GM18526 (cell line): ENCODE data around the gene ATP6AP1.
A peak's percentile ranks its signal among the peaks of the same experiment; 100 is the strongest.

Experiments
- POLR2A ChIP-seq: IDR thresholded peaks from 3 replicates; pipeline ENCODE4 v1.6.1; 2011; ENCODE audit not compliant: insufficient read length; ENCODE audit errors: extremely low read depth

The ATP6AP1 gene

DNA sequence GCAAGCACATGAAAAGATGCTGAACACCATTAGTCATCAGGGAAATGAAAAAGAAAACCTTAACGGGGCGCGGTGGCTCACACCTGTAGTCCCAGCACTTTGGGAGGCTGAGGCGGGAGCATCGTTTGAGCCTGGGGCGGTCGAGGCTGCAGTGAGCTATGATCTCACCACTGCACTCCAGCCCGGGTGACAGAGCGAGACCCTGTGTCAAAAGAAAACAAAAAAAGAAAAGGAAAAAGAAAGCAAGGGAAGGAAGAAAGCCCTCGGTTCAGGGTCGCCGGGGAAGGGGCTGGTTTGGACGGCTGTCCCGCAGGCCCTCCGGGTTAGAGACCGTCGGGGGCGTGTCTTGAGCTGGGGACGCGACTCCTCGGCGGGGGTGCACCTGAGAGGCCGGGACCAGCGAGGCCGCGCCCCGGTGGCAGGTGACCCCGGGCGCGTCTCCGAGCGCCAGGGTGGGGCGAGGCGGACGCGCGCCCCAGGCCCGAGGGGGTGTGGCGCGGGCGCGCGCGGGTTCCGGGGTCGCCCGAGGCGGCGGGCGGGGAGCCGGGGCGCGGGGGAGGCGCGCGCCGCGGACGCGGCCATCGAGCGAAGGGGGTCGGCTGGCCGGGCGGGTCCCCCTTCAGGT is 29.1 kb downstream of the ATP6AP1 start:
- TF ChIP-seq POLR2A = no peak

DNA sequence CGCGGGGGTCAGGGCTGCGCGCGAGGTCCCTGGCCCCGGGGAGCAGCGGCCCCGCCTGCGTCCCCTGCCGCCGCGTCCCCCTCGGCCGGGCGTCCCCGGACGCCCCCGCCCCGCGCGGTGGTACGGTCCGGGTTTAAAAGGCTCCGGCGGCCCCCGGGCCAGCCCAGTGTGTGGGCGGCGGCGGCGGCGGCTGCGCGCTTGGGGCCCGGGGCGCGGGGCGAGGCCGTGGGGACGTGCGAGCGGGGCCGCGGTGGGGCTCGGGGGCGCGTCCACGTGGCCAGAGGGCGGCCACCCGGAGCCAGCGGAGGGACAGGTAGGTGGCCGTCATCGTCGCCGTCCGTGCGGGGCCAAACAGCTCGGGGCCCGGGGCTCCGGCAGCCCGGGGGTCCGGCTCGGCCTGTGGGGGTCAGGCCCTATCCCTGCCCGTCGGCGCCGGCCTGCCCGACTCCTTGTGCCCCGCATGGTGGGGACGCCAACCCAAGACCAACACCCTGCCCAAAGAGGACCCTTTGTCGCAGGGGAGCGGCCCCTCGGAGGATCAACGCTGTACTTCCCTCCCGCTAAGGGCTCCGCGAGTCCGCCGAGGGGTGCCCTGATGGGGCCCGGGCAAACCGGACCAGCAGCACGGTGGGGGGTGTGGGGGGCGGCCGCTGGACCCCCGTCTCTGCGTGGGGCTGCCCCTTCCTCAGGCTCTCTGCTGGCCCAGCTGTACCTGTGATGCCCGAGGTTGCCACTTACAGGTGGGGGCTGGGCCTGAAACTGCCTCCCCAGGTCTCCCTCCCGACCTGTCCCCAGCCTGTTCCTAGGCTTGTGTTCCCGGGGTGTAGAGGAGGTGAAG is 29.9 kb downstream of the ATP6AP1 start, which contains the start of gene PLXNA3:
TSS of gene PLXNA3 (plus strand) at position 166 of the 838 bp plus-strand sequence. CDS start 1,903 bp downstream, outside the sequence.
- peak; percentile 39 for TF ChIP-seq POLR2A

DNA sequence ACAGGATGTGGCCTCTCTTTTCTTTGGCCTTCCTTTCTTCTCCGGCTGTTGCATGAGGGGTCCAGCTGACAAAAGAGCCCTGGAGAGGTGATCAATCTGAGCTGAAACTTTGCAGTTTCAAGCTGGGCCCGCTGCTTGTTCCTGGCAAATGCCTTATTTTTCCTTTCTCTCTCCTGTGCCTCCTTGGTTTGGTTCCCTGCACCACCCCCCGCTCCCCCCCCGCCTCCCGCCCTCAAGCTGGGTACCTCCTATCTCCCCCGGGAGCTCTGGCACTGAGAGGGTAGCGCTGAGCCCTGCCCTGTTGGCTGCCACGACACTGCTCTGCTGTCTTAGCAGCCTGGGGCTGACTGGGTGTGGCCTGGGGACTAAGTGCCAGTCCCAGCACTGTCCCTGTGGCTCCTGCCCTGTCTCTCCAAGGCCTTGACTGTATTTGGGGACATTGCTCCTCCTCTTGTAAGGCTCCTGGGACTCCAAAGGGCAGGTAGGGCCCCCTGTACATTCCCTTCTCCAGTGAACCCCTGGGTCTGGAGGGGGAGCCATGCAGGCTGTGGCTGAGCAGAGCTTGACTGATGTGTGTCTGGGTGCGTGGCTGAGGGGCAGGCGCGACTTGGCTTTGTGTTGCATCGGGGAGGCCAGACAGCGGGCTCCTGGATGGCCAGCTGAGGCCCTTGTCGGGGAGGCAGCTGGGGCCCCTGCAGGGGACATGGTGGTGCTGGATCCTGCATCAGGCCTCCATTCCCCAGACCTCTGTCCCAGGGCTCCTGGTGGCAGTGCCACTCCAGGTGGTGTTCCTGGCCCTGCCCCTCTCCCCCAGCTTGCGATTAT is 30.7 kb downstream of the ATP6AP1 start:
- no peak for TF ChIP-seq POLR2A

DNA sequence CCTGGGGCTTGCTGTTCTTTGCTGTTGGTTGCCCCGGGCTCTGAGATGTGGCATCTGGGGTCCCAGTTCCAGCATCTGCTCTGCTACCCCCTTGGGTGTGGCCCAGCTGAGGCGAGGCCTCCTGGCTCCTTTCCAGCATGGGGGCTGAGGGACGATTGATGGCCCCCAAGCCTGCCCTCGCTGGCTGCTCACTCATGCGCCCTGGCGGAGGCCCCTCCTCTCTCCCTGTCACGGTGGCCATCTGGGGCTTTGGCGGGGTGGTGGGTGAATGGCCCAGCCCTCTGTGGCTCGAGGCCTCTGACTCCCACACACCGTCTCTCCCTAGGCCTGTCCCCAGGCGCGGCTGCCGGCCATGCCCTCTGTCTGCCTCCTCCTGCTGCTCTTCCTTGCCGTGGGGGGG is 31.4 kb downstream of the ATP6AP1 start:
- TF ChIP-seq POLR2A = no peak

DNA sequence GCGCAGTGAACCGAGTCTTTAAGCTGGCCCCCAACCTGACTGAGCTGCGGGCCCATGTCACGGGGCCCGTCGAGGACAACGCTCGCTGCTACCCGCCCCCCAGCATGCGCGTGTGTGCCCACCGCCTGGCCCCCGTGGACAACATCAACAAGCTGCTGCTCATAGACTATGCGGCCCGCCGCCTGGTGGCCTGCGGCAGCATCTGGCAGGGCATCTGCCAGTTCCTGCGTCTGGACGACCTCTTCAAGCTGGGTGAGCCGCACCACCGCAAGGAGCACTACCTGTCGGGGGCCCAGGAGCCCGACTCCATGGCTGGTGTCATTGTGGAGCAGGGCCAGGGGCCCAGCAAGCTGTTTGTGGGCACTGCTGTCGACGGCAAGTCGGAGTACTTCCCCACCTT is 31.8 kb downstream of the ATP6AP1 start:
- no peak for TF ChIP-seq POLR2A

DNA sequence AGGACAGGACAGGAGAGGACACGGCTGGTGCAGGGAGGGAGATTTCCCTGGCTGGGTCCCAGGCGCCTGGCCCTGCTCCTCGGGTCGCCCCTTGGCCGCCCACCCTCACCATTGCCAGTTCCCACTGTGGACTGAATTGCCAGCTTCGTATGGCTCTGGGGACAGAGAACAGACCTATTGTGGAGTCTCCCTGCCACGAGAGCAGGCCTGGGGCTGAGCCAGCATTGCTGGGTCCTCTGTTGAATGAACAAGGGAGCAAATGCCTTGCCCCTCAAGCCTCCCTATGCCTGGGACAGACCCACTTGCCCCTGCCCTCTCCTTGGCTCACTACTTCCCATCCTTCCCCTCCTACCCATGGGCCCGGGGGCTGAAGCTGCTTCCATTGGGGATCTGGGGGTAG is 33.9 kb downstream of the ATP6AP1 start:
- TF ChIP-seq POLR2A = no peak

DNA sequence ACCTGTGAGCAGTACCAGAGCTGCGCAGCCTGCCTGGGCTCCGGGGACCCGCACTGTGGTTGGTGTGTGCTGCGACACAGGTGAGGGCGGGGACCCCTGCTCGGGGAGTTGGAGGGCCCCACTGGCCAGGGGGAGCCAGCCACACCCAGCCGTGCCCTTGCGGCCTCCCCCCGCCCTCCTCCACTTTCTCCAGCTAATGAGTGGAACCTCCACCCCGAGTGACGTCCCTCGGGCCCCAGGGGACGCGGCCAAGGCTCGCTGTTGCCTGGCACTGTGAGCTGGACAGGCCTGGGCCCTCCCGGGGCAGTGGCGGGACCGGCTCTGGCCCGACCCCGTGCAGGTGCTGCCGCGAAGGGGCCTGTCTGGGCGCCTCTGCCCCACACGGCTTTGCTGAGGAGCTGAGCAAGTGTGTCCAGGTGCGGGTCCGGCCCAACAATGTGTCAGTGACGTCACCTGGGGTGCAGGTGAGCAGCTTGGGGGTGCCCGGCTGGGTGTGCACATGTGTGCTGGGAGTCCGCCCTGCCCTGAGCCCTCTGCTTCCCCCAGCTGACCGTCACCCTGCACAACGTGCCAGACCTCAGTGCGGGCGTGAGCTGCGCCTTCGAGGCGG is 35.2 kb downstream of the ATP6AP1 start:
- TF ChIP-seq POLR2A = no peak

DNA sequence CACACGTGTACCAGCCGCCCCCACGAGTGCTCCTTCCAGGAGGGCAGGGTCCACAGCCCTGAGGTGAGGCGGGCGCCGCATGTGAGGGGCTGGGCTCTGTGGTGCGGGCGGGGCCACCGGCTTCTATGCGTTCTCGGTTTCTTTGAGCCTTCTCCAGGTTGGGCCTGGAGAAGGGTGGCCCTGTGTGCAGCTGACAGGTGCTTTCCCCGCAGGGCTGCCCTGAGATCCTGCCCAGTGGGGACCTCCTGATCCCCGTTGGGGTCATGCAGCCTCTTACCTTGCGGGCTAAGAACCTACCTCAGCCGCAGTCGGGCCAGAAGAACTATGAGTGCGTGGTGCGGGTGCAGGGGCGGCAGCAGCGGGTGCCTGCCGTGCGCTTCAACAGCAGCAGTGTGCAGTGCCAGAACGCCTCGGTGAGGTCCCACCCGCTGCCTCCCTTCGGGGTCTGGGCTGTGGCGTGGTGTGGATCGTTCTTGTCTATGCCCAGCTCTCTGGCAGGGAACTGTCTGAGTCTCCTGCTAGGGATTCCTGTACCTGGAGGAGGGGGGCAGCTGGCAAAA is 36.4 kb downstream of the ATP6AP1 start:
- TF ChIP-seq POLR2A = no peak

DNA sequence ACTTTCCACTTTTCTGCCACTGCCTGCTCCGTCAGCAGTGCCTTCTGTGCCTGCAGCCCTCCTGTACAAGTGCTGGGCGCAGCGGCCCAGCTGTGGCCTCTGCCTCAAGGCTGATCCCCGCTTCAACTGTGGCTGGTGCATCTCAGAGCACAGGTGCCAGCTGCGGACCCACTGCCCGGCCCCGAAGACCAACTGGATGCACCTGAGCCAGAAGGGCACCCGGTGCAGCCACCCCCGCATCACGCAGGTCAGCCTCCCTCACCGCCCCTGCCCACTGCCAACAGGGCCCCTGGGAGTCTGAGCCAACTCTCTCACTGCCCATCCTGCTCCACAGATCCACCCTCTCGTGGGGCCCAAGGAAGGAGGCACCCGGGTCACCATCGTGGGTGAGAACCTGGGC is 37.1 kb downstream of the ATP6AP1 start:
- TF ChIP-seq POLR2A = no peak

DNA sequence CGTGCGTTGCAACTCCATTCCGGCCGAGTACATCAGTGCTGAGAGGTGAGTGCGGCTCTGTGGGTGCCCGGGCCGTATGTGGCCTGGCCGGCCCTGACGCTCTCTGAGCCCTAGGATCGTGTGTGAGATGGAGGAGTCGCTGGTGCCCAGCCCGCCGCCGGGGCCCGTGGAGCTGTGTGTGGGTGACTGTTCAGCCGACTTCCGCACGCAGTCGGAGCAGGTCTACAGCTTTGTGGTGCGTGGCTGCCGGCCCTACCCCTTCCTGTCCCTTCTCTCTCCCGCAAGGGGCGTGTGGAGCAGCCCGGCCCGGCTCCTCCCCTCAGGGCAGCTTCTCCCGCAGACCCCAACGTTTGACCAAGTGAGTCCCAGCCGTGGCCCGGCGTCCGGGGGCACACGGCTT is 37.6 kb downstream of the ATP6AP1 start:
- TF ChIP-seq POLR2A = no peak

DNA sequence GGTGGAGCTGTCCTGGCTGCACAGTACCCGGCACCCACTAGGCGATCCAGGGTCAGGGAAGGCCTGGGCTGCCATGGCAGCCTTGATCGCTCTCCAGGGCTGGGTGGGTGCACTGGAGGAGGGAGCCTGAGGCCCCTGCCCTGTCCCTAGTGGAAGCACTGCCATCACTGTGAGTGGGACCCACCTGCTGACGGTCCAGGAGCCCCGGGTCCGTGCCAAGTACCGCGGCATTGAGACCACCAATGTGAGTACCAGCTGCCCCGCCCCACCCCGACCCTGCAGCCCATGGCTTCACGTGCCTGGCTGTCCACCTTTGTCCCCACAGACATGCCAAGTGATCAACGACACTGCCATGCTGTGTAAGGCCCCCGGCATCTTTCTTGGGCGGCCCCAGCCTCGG is 38.4 kb downstream of the ATP6AP1 start:
- no peak for TF ChIP-seq POLR2A

DNA sequence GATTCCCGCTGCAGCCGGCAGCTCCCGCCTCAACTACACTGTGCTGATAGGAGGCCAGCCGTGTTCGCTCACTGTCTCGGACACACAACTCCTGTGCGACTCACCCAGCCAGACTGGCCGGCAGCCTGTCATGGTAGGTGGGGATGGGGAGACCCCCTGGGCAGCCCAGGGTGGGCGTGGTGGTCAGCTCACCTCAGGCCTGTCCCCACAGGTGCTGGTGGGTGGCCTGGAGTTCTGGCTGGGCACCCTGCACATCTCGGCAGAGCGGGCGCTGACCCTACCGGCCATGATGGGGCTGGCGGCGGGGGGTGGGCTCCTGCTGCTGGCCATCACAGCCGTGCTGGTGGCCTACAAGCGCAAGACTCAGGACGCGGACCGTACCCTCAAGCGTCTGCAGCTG is 39.1 kb downstream of the ATP6AP1 start:
- TF ChIP-seq POLR2A = no peak

DNA sequence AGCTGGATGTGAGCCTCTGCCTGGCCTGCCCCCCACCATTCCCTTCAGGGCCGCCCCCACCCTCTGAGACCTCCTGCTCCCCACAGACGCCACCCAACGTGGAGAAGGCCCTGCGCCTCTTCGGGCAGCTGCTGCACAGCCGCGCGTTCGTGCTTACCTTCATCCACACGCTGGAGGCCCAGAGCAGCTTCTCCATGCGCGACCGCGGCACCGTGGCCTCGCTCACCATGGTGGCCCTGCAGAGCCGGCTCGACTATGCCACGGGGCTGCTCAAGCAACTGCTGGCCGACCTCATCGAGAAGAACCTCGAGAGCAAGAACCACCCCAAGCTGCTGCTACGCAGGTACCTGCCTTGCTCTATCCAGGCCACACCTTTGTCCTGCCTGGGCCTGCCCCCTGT is 39.7 kb downstream of the ATP6AP1 start:
- TF ChIP-seq POLR2A = no peak

DNA sequence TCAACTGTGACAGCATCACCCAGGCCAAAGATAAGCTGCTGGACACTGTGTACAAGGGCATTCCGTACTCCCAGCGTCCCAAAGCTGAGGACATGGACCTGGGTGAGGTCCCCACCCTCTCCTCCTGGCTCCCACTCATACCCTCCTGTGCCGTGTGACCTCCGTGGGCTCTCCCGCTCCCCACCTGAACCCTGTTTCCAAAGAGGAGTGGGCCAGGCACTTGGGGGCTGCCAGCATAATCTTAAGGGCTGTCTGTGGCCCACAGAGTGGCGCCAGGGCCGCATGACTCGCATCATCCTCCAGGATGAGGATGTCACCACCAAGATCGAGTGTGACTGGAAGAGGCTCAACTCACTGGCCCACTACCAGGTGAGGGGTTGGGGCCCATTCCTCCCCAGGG is 40.6 kb downstream of the ATP6AP1 start:
- TF ChIP-seq POLR2A = no peak

DNA sequence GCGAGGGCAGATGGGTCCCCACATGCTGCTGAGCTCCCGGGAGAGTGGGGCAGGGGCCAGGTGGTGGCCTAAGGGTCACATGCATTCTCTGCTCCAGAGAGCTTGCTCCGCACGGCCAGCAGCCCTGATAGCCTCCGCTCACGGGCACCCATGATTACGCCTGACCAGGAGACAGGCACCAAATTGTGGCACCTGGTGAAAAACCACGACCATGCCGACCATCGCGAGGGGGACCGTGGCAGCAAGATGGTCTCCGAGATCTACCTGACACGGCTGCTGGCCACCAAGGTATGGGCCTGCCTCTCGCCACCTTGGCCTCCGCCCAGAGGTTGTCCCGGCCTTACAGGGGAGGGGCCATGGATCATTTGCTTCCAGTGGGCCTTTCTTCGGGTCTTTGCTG is 41.4 kb downstream of the ATP6AP1 start:
- TF ChIP-seq POLR2A = no peak
